Thymus (tissue), 11 donors: Measurements from ENCODE around the gene PTS. TPM values are rescaled to one million over a fixed set of nuclear protein-coding genes. Genes with fewer than 3 reads are reported as not detected.
A peak's percentile ranks its signal among the peaks of the same experiment; 100 is the strongest.

ENCODE experiments used
- DNase-seq, 9 donors: peaks; one replicate each; pipeline ENCODE4 v3.0.0-alpha.2; 2013; ENCODE audit warnings: low spot score in 9 of 9, low read depth in 6 of 9, missing footprints in 1 of 9
- H3K27ac ChIP-seq, 2 donors: one replicate each; pipeline ENCODE4 v1.5.1; 2013; ENCODE audit warnings: control low read depth in 1 of 2, low read depth in 1 of 2, low read length in 1 of 2, mild to moderate bottlenecking in 1 of 2, moderate library complexity in 1 of 2
- H3K27me3 ChIP-seq, 2 donors: one replicate each; pipeline ENCODE4 v1.5.1; 2013; ENCODE audit warnings: low read length in 1 of 2; ENCODE audit not compliant: control insufficient read depth in 2 of 2, insufficient read depth in 1 of 2
- H3K36me3 ChIP-seq, 2 donors: one replicate each; pipeline ENCODE4 v1.5.1; 2013; ENCODE audit warnings: low read length in 1 of 2, mild to moderate bottlenecking in 1 of 2, moderate library complexity in 1 of 2; ENCODE audit not compliant: control insufficient read depth in 2 of 2, insufficient read depth in 2 of 2
- H3K4me1 ChIP-seq, 2 donors: one replicate each; pipeline ENCODE4 v1.5.1; 2013; ENCODE audit warnings: low read length in 2 of 2; ENCODE audit not compliant: control insufficient read depth in 2 of 2, insufficient read depth in 2 of 2
- H3K4me3 ChIP-seq, 2 donors: one replicate each; pipeline ENCODE4 v1.5.1; 2013; ENCODE audit warnings: low read length in 2 of 2, control low read depth in 1 of 2, mild to moderate bottlenecking in 1 of 2
- H3K9me3 ChIP-seq, 2 donors: one replicate each; pipeline ENCODE4 v1.5.1; 2013; ENCODE audit warnings: low read length in 1 of 2, mild to moderate bottlenecking in 1 of 2; ENCODE audit not compliant: control insufficient read depth in 2 of 2, insufficient read depth in 1 of 2
- WGBS: extraction: QIAGEN DNeasy Blood & Tissue Kit; methylation state at CpG from one replicate; pipeline ENCODE4 v1.1.7; 2013; 5-methylcytosine and 5-hydroxymethylcytosine counted together
- polyA plus RNA-seq: library from polyadenylated mRNA; stranded (reverse); fragments of 200-250 nt; gene quantifications from one replicate; pipeline ENCODE4 v1.2.3, GENCODE V29; 2013
- total RNA-seq: library from RNA; stranded (reverse); fragments of 120-200 nt; gene quantifications from one replicate; pipeline ENCODE4 v1.2.4, GENCODE V29; 2013
- donor health status: healthy.

The PTS gene
- total and polyA plus RNA-seq, 2 donors: 18.7 to 42.4 TPM

- peak overlapping the region; percentile 89 to 96 for H3K27ac ChIP-seq
- no peaks in the 10 kb centered on the region for H3K9me3 ChIP-seq
- peaks cover 8 to 13% of the 10 kb centered on the region in 2 donors for H3K4me1 ChIP-seq
- H3K4me3 ChIP-seq: peak overlapping the region; percentile 82 to 89
- 22% methylated on average over 16 of the region's 16 CpGs for WGBS
- peak in 2 of 9 donors; percentile 8 to 43 for DNase-seq
- H3K27me3 ChIP-seq: no peaks in the 10 kb centered on the region
- peaks cover 12 to 21% of the 10 kb centered on the region in 2 donors for H3K36me3 ChIP-seq
Measured at GRCh38 chr11:112226831-112227401, 688 bp downstream of the PTS start.

- peaks cover 12 to 21% of the 10 kb centered on the region in 2 donors for H3K36me3 ChIP-seq
Measured at GRCh38 chr11:112227471-112227870, 1.2 kb downstream of the PTS start.

GRCh38 chr11:112228706-112229105, 2.5 kb downstream of the PTS start:
- no peak overlapping the region for H3K4me3 ChIP-seq
- H3K4me1 ChIP-seq: peaks cover 8 to 13% of the 10 kb centered on the region in 2 donors
- peaks cover 12 to 21% of the 10 kb centered on the region in 2 donors for H3K36me3 ChIP-seq
- WGBS: over 99% methylated on average over 2 of the region's 2 CpGs
- H3K9me3 ChIP-seq: no peaks in the 10 kb centered on the region
- H3K27me3 ChIP-seq: no peaks in the 10 kb centered on the region
- H3K27ac ChIP-seq: no peak overlapping the region
- DNase-seq: no peak

More at GRCh38 chr11:112227471-112227870, 1.2 kb downstream of the PTS start:
- Histone ChIP-seq H3K4me1 (peaks cover 8 to 13% of the 10 kb centered on the region in 2 donors), H3K4me3 (no peak overlapping the region), H3K9me3 (no peaks in the 10 kb centered on the region), H3K27me3 (no peaks in the 10 kb centered on the region), H3K27ac (no peak overlapping the region)
- WGBS: 74% methylated on average over 4 of the region's 4 CpGs
- no peak for DNase-seq

- H3K36me3 ChIP-seq: peaks cover 12 to 26% of the 10 kb centered on the region in 2 donors
- no peak overlapping the region for H3K4me3 ChIP-seq
- H3K4me1 ChIP-seq: peaks cover 8 to 13% of the 10 kb centered on the region in 2 donors
- no peak overlapping the region for H3K27ac ChIP-seq
- DNase-seq: no peak
- no peaks in the 10 kb centered on the region for H3K27me3 ChIP-seq
- H3K9me3 ChIP-seq: no peaks in the 10 kb centered on the region
- WGBS: 97% methylated on average over 7 of the region's 7 CpGs
Measured at GRCh38 chr11:112229159-112229558, 2.9 kb downstream of the PTS start.

GRCh38 chr11:112229746-112230433, 3.7 kb downstream of the PTS start:
- no peak overlapping the region for H3K4me3 ChIP-seq
- H3K27me3 ChIP-seq: no peaks in the 10 kb centered on the region
- H3K27ac ChIP-seq: no peak overlapping the region
- peaks cover 8 to 13% of the 10 kb centered on the region in 2 donors for H3K4me1 ChIP-seq
- DNase-seq: no peak
- H3K9me3 ChIP-seq: no peaks in the 10 kb centered on the region
- H3K36me3 ChIP-seq: peaks cover 12 to 26% of the 10 kb centered on the region in 2 donors
- WGBS: 66% methylated on average over 3 of the region's 3 CpGs

GRCh38 chr11:112231952-112232351, 5.7 kb downstream of the PTS start:
- WGBS: 95% methylated on average over 2 of the region's 2 CpGs
- H3K36me3 ChIP-seq: peaks cover 20 to 41% of the 10 kb centered on the region in 2 donors
- H3K4me3 ChIP-seq: no peak overlapping the region
- H3K9me3 ChIP-seq: no peaks in the 10 kb centered on the region
- peaks cover 7 to 8% of the 10 kb centered on the region in 2 donors for H3K4me1 ChIP-seq
- no peak overlapping the region for H3K27ac ChIP-seq
- no peak for DNase-seq
- H3K27me3 ChIP-seq: no peaks in the 10 kb centered on the region

- no peak for DNase-seq
- no peaks in the 10 kb centered on the region for H3K9me3 ChIP-seq
- H3K27me3 ChIP-seq: no peaks in the 10 kb centered on the region
- H3K4me3 ChIP-seq: no peak overlapping the region
- H3K4me1 ChIP-seq: no peaks in the 10 kb centered on the region
- 97% methylated on average over 8 of the region's 8 CpGs for WGBS
- no peak overlapping the region for H3K27ac ChIP-seq
- peaks cover 15 to 38% of the 10 kb centered on the region in 2 donors for H3K36me3 ChIP-seq
Measured at GRCh38 chr11:112235750-112236390, 9.6 kb downstream of the PTS start.

- no peaks in the 10 kb centered on the region for H3K4me1 ChIP-seq
- no peak overlapping the region for H3K4me3 ChIP-seq
- WGBS: 97% methylated on average over 4 of the region's 4 CpGs
- no peak for DNase-seq
- H3K27me3 ChIP-seq: no peaks in the 10 kb centered on the region
- H3K27ac ChIP-seq: no peak overlapping the region
- H3K36me3 ChIP-seq: peaks cover 15 to 32% of the 10 kb centered on the region in 2 donors
- no peaks in the 10 kb centered on the region for H3K9me3 ChIP-seq
Measured at GRCh38 chr11:112237451-112237850, 11.2 kb downstream of the PTS start.

GRCh38 chr11:112238041-112238440, 11.8 kb downstream of the PTS start:
- Histone ChIP-seq H3K27ac (no peak overlapping the region), H3K27me3 (no peaks in the 10 kb centered on the region), H3K4me1 (no peaks in the 10 kb centered on the region), H3K9me3 (no peaks in the 10 kb centered on the region), H3K4me3 (no peak overlapping the region), H3K36me3 (peaks cover 15 to 32% of the 10 kb centered on the region in 2 donors)
- no peak for DNase-seq
- WGBS: 96% methylated on average over 3 of the region's 3 CpGs
